T-helper 1 cell treated with Interleukin-12 subunit alpha and Interleukin-12 subunit beta and Interleukin-4 antibody, amounts not matched to agents 30 μg/mL and 1 μg/mL, for 36 hours (primary cell): ENCODE measurements around the gene ARID1B.

Source experiments
- H3K27ac Mint-ChIP-seq: one replicate; pipeline ENCODE4 v1.8.0; 2021; ENCODE audit warnings: mild to moderate bottlenecking, mixed read lengths
- H3K27me3 Mint-ChIP-seq: one replicate; pipeline ENCODE4 v1.8.0; 2021; ENCODE audit warnings: low read depth, mixed read lengths
- H3K36me3 Mint-ChIP-seq: one replicate; pipeline ENCODE4 v1.8.0; 2021; ENCODE audit warnings: low read depth, mixed read lengths
- H3K4me1 Mint-ChIP-seq: one replicate; pipeline ENCODE4 v1.8.0; 2021; ENCODE audit warnings: low read depth, mixed read lengths
- H3K4me3 Mint-ChIP-seq: one replicate; pipeline ENCODE4 v1.8.0; 2021; ENCODE audit warnings: mild to moderate bottlenecking, moderate library complexity, mixed read lengths
- H3K9me3 Mint-ChIP-seq: one replicate; pipeline ENCODE4 v1.8.0; 2021; ENCODE audit warnings: mixed read lengths

Gene ARID1B

GRCh38 chr6:157096522-157096921 lies 319.3 kb downstream of the ARID1B start:
- H3K4me3 Mint-ChIP-seq, result no peak overlapping the region
- no peaks in the 10 kb centered on the region for H3K27me3 Mint-ChIP-seq
- no peak overlapping the region for H3K27ac Mint-ChIP-seq
- H3K36me3 Mint-ChIP-seq, result peaks cover 8% of the 10 kb centered on the region
- H3K4me1 Mint-ChIP-seq, result peaks cover 30% of the 10 kb centered on the region
- no peaks in the 10 kb centered on the region for H3K9me3 Mint-ChIP-seq

- peaks cover 32% of the 10 kb centered on the region for H3K4me1 Mint-ChIP-seq
These were observed 320.2 kb downstream of the ARID1B start for GRCh38 chr6:157097255-157097955.

GRCh38 chr6:157098999-157099398 lies 321.8 kb downstream of the ARID1B start:
- peaks cover 4% of the 10 kb centered on the region for H3K36me3 Mint-ChIP-seq
- no peak overlapping the region for H3K4me3 Mint-ChIP-seq
- H3K27me3 Mint-ChIP-seq, result no peaks in the 10 kb centered on the region
- H3K4me1 Mint-ChIP-seq, result peaks cover 33% of the 10 kb centered on the region
- no peak overlapping the region for H3K27ac Mint-ChIP-seq
- H3K9me3 Mint-ChIP-seq, result no peaks in the 10 kb centered on the region

More at GRCh38 chr6:157097255-157097955, 320.2 kb downstream of the ARID1B start:
- no peak overlapping the region for H3K27ac Mint-ChIP-seq
- no peaks in the 10 kb centered on the region for H3K27me3 Mint-ChIP-seq
- H3K9me3 Mint-ChIP-seq, result no peaks in the 10 kb centered on the region
- peaks cover 9% of the 10 kb centered on the region for H3K36me3 Mint-ChIP-seq
- H3K4me3 Mint-ChIP-seq, result no peak overlapping the region

- peak overlapping the region; percentile 49 for H3K4me3 Mint-ChIP-seq
- H3K9me3 Mint-ChIP-seq, result no peaks in the 10 kb centered on the region
- H3K36me3 Mint-ChIP-seq, result peaks cover 7% of the 10 kb centered on the region
- H3K27me3 Mint-ChIP-seq, result no peaks in the 10 kb centered on the region
- peak overlapping the region; percentile 81 for H3K27ac Mint-ChIP-seq
- peaks cover 38% of the 10 kb centered on the region for H3K4me1 Mint-ChIP-seq
These were observed 322.9 kb downstream of the ARID1B start for GRCh38 chr6:157099912-157100593.

GRCh38 chr6:157101166-157101565 lies 324.0 kb downstream of the ARID1B start:
- no peaks in the 10 kb centered on the region for H3K27me3 Mint-ChIP-seq
- H3K9me3 Mint-ChIP-seq, result no peaks in the 10 kb centered on the region
- H3K4me3 Mint-ChIP-seq, result no peak overlapping the region
- peaks cover 7% of the 10 kb centered on the region for H3K36me3 Mint-ChIP-seq
- H3K4me1 Mint-ChIP-seq, result peaks cover 43% of the 10 kb centered on the region
- H3K27ac Mint-ChIP-seq, result peak overlapping the region; percentile 81

- Mint-ChIP-seq H3K4me3 (no peak overlapping the region), H3K4me1 (peaks cover 50% of the 10 kb centered on the region), H3K36me3 (peaks cover 5% of the 10 kb centered on the region), H3K27me3 (no peaks in the 10 kb centered on the region), H3K27ac (no peak overlapping the region), H3K9me3 (no peaks in the 10 kb centered on the region)
These were observed 327.6 kb downstream of the ARID1B start for GRCh38 chr6:157104803-157105202.

GRCh38 chr6:157106487-157106886 lies 329.3 kb downstream of the ARID1B start:
- Mint-ChIP-seq H3K4me3 (no peak overlapping the region), H3K27ac (peak overlapping the region; percentile 0), H3K4me1 (peaks cover 34% of the 10 kb centered on the region), H3K9me3 (no peaks in the 10 kb centered on the region), H3K27me3 (no peaks in the 10 kb centered on the region), H3K36me3 (peaks cover 4% of the 10 kb centered on the region)

GRCh38 chr6:157107571-157107914 lies 330.4 kb downstream of the ARID1B start:
- H3K4me1 Mint-ChIP-seq, result peaks cover 32% of the 10 kb centered on the region
- peaks cover 7% of the 10 kb centered on the region for H3K36me3 Mint-ChIP-seq
- no peaks in the 10 kb centered on the region for H3K27me3 Mint-ChIP-seq

GRCh38 chr6:157107915-157108651 lies 330.9 kb downstream of the ARID1B start:
- Mint-ChIP-seq H3K4me3 (no peak overlapping the region), H3K27me3 (no peaks in the 10 kb centered on the region), H3K36me3 (peaks cover 7% of the 10 kb centered on the region), H3K9me3 (peaks cover under 1% of the 10 kb centered on the region), H3K4me1 (peaks cover 32% of the 10 kb centered on the region), H3K27ac (peak overlapping the region; percentile 54)

More at GRCh38 chr6:157107571-157107914, 330.4 kb downstream of the ARID1B start:
- no peaks in the 10 kb centered on the region for H3K9me3 Mint-ChIP-seq
- no peak overlapping the region for H3K27ac Mint-ChIP-seq
- no peak overlapping the region for H3K4me3 Mint-ChIP-seq

GRCh38 chr6:157108923-157109322 lies 331.7 kb downstream of the ARID1B start:
- H3K27me3 Mint-ChIP-seq, result no peaks in the 10 kb centered on the region
- H3K27ac Mint-ChIP-seq, result no peak overlapping the region
- peaks cover 33% of the 10 kb centered on the region for H3K4me1 Mint-ChIP-seq
- H3K9me3 Mint-ChIP-seq, result peaks cover 3% of the 10 kb centered on the region
- peaks cover 12% of the 10 kb centered on the region for H3K36me3 Mint-ChIP-seq
- H3K4me3 Mint-ChIP-seq, result no peak overlapping the region

- no peak overlapping the region for H3K27ac Mint-ChIP-seq
These were observed 333.4 kb downstream of the ARID1B start for GRCh38 chr6:157110607-157111006.

GRCh38 chr6:157113389-157113788 lies 336.2 kb downstream of the ARID1B start:
- Mint-ChIP-seq H3K36me3 (peaks cover 14% of the 10 kb centered on the region), H3K27ac (no peak overlapping the region), H3K4me1 (peaks cover 4% of the 10 kb centered on the region), H3K9me3 (peaks cover 3% of the 10 kb centered on the region), H3K4me3 (no peak overlapping the region), H3K27me3 (no peaks in the 10 kb centered on the region)

More at GRCh38 chr6:157110607-157111006, 333.4 kb downstream of the ARID1B start:
- H3K4me3 Mint-ChIP-seq, result no peak overlapping the region
- H3K9me3 Mint-ChIP-seq, result peaks cover 3% of the 10 kb centered on the region
- no peaks in the 10 kb centered on the region for H3K27me3 Mint-ChIP-seq
- H3K4me1 Mint-ChIP-seq, result peaks cover 24% of the 10 kb centered on the region
- peaks cover 14% of the 10 kb centered on the region for H3K36me3 Mint-ChIP-seq

- Mint-ChIP-seq H3K9me3 (peaks cover 3% of the 10 kb centered on the region), H3K4me3 (no peak overlapping the region), H3K27ac (no peak overlapping the region), H3K36me3 (peaks cover 14% of the 10 kb centered on the region), H3K4me1 (peaks cover 10% of the 10 kb centered on the region), H3K27me3 (no peaks in the 10 kb centered on the region)
These were observed 339.2 kb downstream of the ARID1B start for GRCh38 chr6:157116426-157116825.

- H3K4me3 Mint-ChIP-seq, result no peak overlapping the region
- H3K9me3 Mint-ChIP-seq, result peaks cover 3% of the 10 kb centered on the region
- peaks cover 10% of the 10 kb centered on the region for H3K4me1 Mint-ChIP-seq
- H3K27me3 Mint-ChIP-seq, result no peaks in the 10 kb centered on the region
- peaks cover 10% of the 10 kb centered on the region for H3K36me3 Mint-ChIP-seq
- H3K27ac Mint-ChIP-seq, result no peak overlapping the region
These were observed 340.4 kb downstream of the ARID1B start for GRCh38 chr6:157117431-157118095.
